Liver (tissue), 9 donors: Measurements from ENCODE around the gene TPM4. TPM values are rescaled to one million over a fixed set of nuclear protein-coding genes. Genes with fewer than 3 reads are reported as not detected.

Experiments
- DNase-seq: peaks from one replicate; pipeline ENCODE4 v3.0.0-alpha.2; 2017; ENCODE audit warnings: low spot score
- H3K27ac ChIP-seq, 2 donors: one replicate each; pipeline ENCODE4 v1.7.0; 2013; ENCODE audit warnings: inconsistent platforms in 2 of 2, low read length in 2 of 2, control low read depth in 1 of 2, low read depth in 1 of 2, mild to moderate bottlenecking in 1 of 2
- H3K27me3 ChIP-seq, 4 donors: one replicate each; pipeline versions ENCODE4 v1.6.1 to v1.7.0; 2013; ENCODE audit warnings: low read length in 3 of 4, inconsistent platforms in 1 of 4, mild to moderate bottlenecking in 1 of 4, moderate library complexity in 1 of 4; ENCODE audit not compliant: control insufficient read depth in 4 of 4, insufficient read depth in 4 of 4
- H3K36me3 ChIP-seq, 4 donors: one replicate each; pipeline versions ENCODE4 v1.6.1 to v1.7.0; 2013; ENCODE audit warnings: low read length in 3 of 4, mild to moderate bottlenecking in 3 of 4, low read depth in 1 of 4, moderate library complexity in 1 of 4; ENCODE audit not compliant: control insufficient read depth in 4 of 4, insufficient read depth in 3 of 4
- H3K4me1 ChIP-seq, 4 donors: one replicate each; pipeline versions ENCODE4 v1.6.1 to v1.7.0; 2013; ENCODE audit warnings: low read length in 3 of 4, mild to moderate bottlenecking in 3 of 4, moderate library complexity in 1 of 4; ENCODE audit not compliant: control insufficient read depth in 4 of 4, insufficient read depth in 4 of 4
- H3K4me3 ChIP-seq, 3 donors: one replicate each; pipeline versions ENCODE4 v1.6.1 to v1.7.0; 2013; ENCODE audit warnings: low read length in 3 of 3, control low read depth in 1 of 3, low read depth in 1 of 3, mild to moderate bottlenecking in 1 of 3
- H3K9ac ChIP-seq, 2 donors: one replicate each; pipeline ENCODE4 v1.7.0; 2013; ENCODE audit warnings: low read length in 2 of 2, mild to moderate bottlenecking in 2 of 2, moderate library complexity in 2 of 2, control low read depth in 1 of 2, low read depth in 1 of 2
- H3K9me3 ChIP-seq, 4 donors: one replicate each; pipeline versions ENCODE4 v1.6.1 to v1.7.0; 2013; ENCODE audit warnings: low read length in 3 of 4; ENCODE audit not compliant: control insufficient read depth in 4 of 4
- ATF3 ChIP-seq: IDR thresholded peaks from 2 replicates; pipeline ENCODE4 v1.6.1; 2016; ENCODE audit warnings: antibody characterized with exemption
- CTCF ChIP-seq: fragments of 150-350 bp; IDR thresholded peaks from 2 replicates; pipeline ENCODE4 v1.5.1; 2017; ENCODE audit warnings: improper control_type of control experiment, low read depth, low read length; ENCODE audit not compliant: missing input control
- EGR1 ChIP-seq, 2 donors: IDR thresholded peaks; 2 replicates each; pipeline ENCODE4 v1.6.1; 2016 to 2018; ENCODE audit warnings: antibody characterized with exemption in 2 of 2, low read depth in 2 of 2
- FOXA1 ChIP-seq: IDR thresholded peaks from 2 replicates; pipeline ENCODE4 v1.6.1; 2016; ENCODE audit warnings: antibody characterized with exemption
- FOXA2 ChIP-seq: IDR thresholded peaks from 2 replicates; pipeline ENCODE4 v1.6.1; 2016; ENCODE audit warnings: antibody characterized with exemption
- GABPA ChIP-seq, 2 donors: IDR thresholded peaks in 1 of 2; conservative IDR thresholded peaks in 1 of 2; 2 replicates each; pipeline ENCODE4 v1.6.1; 2016; ENCODE audit warnings: antibody characterized with exemption in 2 of 2, mild to moderate bottlenecking in 1 of 2, moderate library complexity in 1 of 2
- HNF4A ChIP-seq, 2 donors: conservative IDR thresholded peaks; 2 replicates each; pipeline ENCODE4 v1.6.1; 2016; ENCODE audit warnings: antibody characterized with exemption in 2 of 2, mild to moderate bottlenecking in 2 of 2
- HNF4G ChIP-seq: IDR thresholded peaks from 2 replicates; pipeline ENCODE4 v1.6.1; 2016; ENCODE audit warnings: antibody characterized with exemption
- JUND ChIP-seq, 2 donors: IDR thresholded peaks; 2 replicates each; pipeline ENCODE4 v1.6.1; 2016; ENCODE audit warnings: antibody characterized with exemption in 2 of 2
- MAX ChIP-seq: IDR thresholded peaks from 2 replicates; pipeline ENCODE4 v1.6.1; 2016; ENCODE audit warnings: antibody characterized with exemption
- NR2F2 ChIP-seq: IDR thresholded peaks from 2 replicates; pipeline ENCODE4 v1.6.1; 2016; ENCODE audit warnings: antibody characterized with exemption
- RAD21 ChIP-seq, 2 donors: IDR thresholded peaks; 2 replicates each; pipeline ENCODE4 v1.6.1; 2016; ENCODE audit warnings: antibody characterized with exemption in 2 of 2, mild to moderate bottlenecking in 2 of 2
- REST ChIP-seq: IDR thresholded peaks from 2 replicates; pipeline ENCODE4 v1.6.1; 2016; ENCODE audit warnings: antibody characterized with exemption, mild to moderate bottlenecking
- RXRA ChIP-seq, 2 donors: IDR thresholded peaks; 2 replicates each; pipeline ENCODE4 v1.6.1; 2017 to 2018; ENCODE audit warnings: antibody characterized with exemption in 2 of 2, mild to moderate bottlenecking in 1 of 2
- SP1 ChIP-seq: IDR thresholded peaks from 2 replicates; pipeline ENCODE4 v1.6.1; 2018; ENCODE audit warnings: antibody characterized with exemption, mild to moderate bottlenecking
- TAF1 ChIP-seq: conservative IDR thresholded peaks from 2 replicates; pipeline ENCODE4 v1.6.1; 2016; ENCODE audit warnings: antibody characterized with exemption, mild to moderate bottlenecking
- YY1 ChIP-seq: IDR thresholded peaks from 2 replicates; pipeline ENCODE4 v1.6.1; 2016; ENCODE audit warnings: antibody characterized with exemption, mild to moderate bottlenecking
- ZBTB33 ChIP-seq: IDR thresholded peaks from 2 replicates; pipeline ENCODE4 v1.6.1; 2016; ENCODE audit warnings: antibody characterized with exemption
- WGBS: extraction: QIAGEN DNeasy Blood & Tissue Kit; methylation state at CpG from one replicate; pipeline ENCODE4 v1.1.7; 2013; 5-methylcytosine and 5-hydroxymethylcytosine counted together
- polyA plus RNA-seq, 2 donors: library from polyadenylated mRNA; stranded (reverse) in 1 of 2; unstranded in 1 of 2; fragments of 200-250 nt in 1 of 2; fragments of >200 nt in 1 of 2; fragmentation: Nextera tagmentation in 1 of 2; extraction: Ambion mirVana in 1 of 2; gene quantifications; one replicate each; pipeline versions ENCODE4 v1.2.1 to v1.2.3, GENCODE V29; 2013 to 2015
- total RNA-seq, 2 donors: library from RNA; depleted of rRNA; stranded (reverse); fragments of >200 nt; gene quantifications; one replicate each; pipeline ENCODE4 v1.2.3, GENCODE V29; 2014
- donor health status: healthy.
- donor health status: healthy.
- donor health status: healthy.
- donor health status: healthy.
- donor health status: healthy.

TPM4 gene
- total and polyA plus RNA-seq, 4 donors: 19.8 to 59.9 (median 43.4) TPM

- Histone ChIP-seq H3K27ac (no peak overlapping the region), H3K27me3 (no peaks in the 10 kb centered on the region), H3K9me3 (no peaks in the 10 kb centered on the region), H3K4me3 (no peak overlapping the region), H3K36me3 (peaks cover 0 to 18% (median 1%) of the 10 kb centered on the region in 4 donors), H3K9ac (no peak overlapping the region), H3K4me1 (peaks cover 0 to 8% (median 4%) of the 10 kb centered on the region in 4 donors)
- 48% methylated on average over 13 of the region's 13 CpGs for WGBS
- no peak for DNase-seq
- TF ChIP-seq EGR1 (IDR thresholded peaks at IDR 0.05; ENCODE audit: low read depth in 2 of 2) (no peak), FOXA2 (no peak), NR2F2 (peak; percentile 83), GABPA (IDR thresholded peaks at IDR 0.05 in 1 of 2, conservative IDR thresholded peaks at IDR 0.05 in 1 of 2) (no peak), REST (no peak), RXRA (IDR thresholded peaks at IDR 0.05) (peak; percentile 56 to 79), HNF4G (peak; percentile 18), SP1 (peak; percentile 34), ATF3 (no peak), FOXA1 (no peak), ZBTB33 (no peak), CTCF (no peak), MAX (no peak), TAF1 (no peak), YY1 (no peak), RAD21 (IDR thresholded peaks at IDR 0.05) (no peak), JUND (IDR thresholded peaks at IDR 0.05) (peak in 1 of 2 donors; percentile 4), HNF4A (conservative IDR thresholded peaks at IDR 0.05) (peak; percentile 25 to 84)
These were observed 18.8 kb downstream of the TPM4 start for GRCh38 chr19:16095071-16095571.
